Measurements from ENCODE around the gene UBXN6. TPM values are rescaled to one million over a fixed set of nuclear protein-coding genes. Genes with fewer than 3 reads are reported as not detected.

The UBXN6 gene
- total and polyA plus RNA-seq, 2 of the 8 experiments (the other 6 are each of a cell fraction or from before 2014, with no cell fraction given), result 28.0 to 43.8 TPM

- no peak overlapping the region for H2BK15ac ChIP-seq (ENCODE audit: low read length)
- no peak overlapping the region for H3K23ac ChIP-seq (ENCODE audit: insufficient read length)
- H3K9me3 ChIP-seq (ENCODE audit: insufficient read depth in 2 of 2, low read depth in 1 of 2, low read length in 1 of 2), result no peaks in the 10 kb centered on the region
- no peak overlapping the region for H3K18ac ChIP-seq (ENCODE audit: extremely low read depth, low read length)
- peaks cover 14 to 30% of the 10 kb centered on the region in 2 experiments for H4K20me1 ChIP-seq (replicated peaks in 1 of 2; ENCODE audit: control insufficient read depth in 1 of 2, insufficient read depth in 2 of 2, low read length in 2 of 2)
- 94% methylated on average over 15 of the region's 25 CpGs; no CpG with 5 or more reads in 1 of the 2 experiments for WGBS, 2 experiments (ENCODE audit: extremely low coverage in 1 of 2, insufficient coverage in 1 of 2, insufficient read length in 1 of 2, insufficient replicate concordance in 2 of 2, low coverage in 1 of 2, low lambda C conversion rate in 2 of 2, missing lambda C conversion rate in 1 of 2)
- H2AFZ ChIP-seq (ENCODE audit: low read length), result no peak overlapping the region
- DNase-seq (ENCODE audit: low read depth in 1 of 2, low spot score in 2 of 2) (no peak), FAIRE-seq (no peak)
- ChIA-PET POLR2A (ENCODE audit: partially characterized antibody) (interaction anchor here (1.2 to 3.5 kb wide), 5 partner anchors 9 to 31 kb away, joined by 4 to 19 read pairs (median 10); partner anchors contain the start of genes HDGFL2 and PLIN4), CTCF (ENCODE audit: partially characterized antibody) (interaction anchor here (0.8 to 1.6 kb wide), 2 partner anchors 22 to 25 kb away, joined by 3 to 5 read pairs; no protein-coding TSS in a partner anchor)
- no peak overlapping the region for H2BK5ac ChIP-seq (ENCODE audit: low read depth, low read length)
- no peak overlapping the region for H3K27ac ChIP-seq (ENCODE audit: low read depth, low read length)
- no peak overlapping the region for H3K4ac ChIP-seq (replicated peaks; ENCODE audit: insufficient read length, low read depth, low read length)
- H3K23me2 ChIP-seq (ENCODE audit: low read depth, low read length), result no peaks in the 10 kb centered on the region
- no peak overlapping the region for H2BK12ac ChIP-seq (ENCODE audit: low read depth, low read length)
- no peaks in the 10 kb centered on the region for H3K4me1 ChIP-seq (replicated peaks in 1 of 4; ENCODE audit: control insufficient read depth in 3 of 4, insufficient read depth in 4 of 4, low read length in 3 of 4)
- no peak overlapping the region for H4K91ac ChIP-seq (replicated peaks; ENCODE audit: insufficient read length, low read length)
- TF ChIP-seq CTBP2 (IDR thresholded peaks at IDR 0.05; ENCODE audit: borderline replicate concordance, insufficient read depth, insufficient read length, low read length), result no peak
- no peak for TF ChIP-seq SRF (IDR thresholded peaks at IDR 0.05; ENCODE audit: low read depth, low read length)
- no peak for TF ChIP-seq BACH1 (IDR thresholded peaks at IDR 0.05; ENCODE audit: low read length)
- TF ChIP-seq NRF1 (IDR thresholded peaks at IDR 0.05; ENCODE audit: low read depth, low read length), result no peak
- TF ChIP-seq USF2 (IDR thresholded peaks at IDR 0.05; ENCODE audit: low read length), result no peak
- no peak for TF ChIP-seq SP2 (IDR thresholded peaks at IDR 0.05; ENCODE audit: low read length)
- H4K8ac ChIP-seq (ENCODE audit: extremely low read depth, insufficient read depth, low read length), result no peak overlapping the region
- peaks cover 2% of the 10 kb centered on the region; the same call in 1 of the 2 replicates for H3K79me1 ChIP-seq (ENCODE audit: low read depth, low read length)
- H2AK5ac ChIP-seq (ENCODE audit: low read depth, low read length), result no peak overlapping the region
- H3K9ac ChIP-seq (replicated peaks in 1 of 4; ENCODE audit: extremely low read depth in 1 of 4, low read depth in 3 of 4, low read length in 3 of 4), result no peak overlapping the region
- H3K4me3 ChIP-seq (ENCODE audit: extremely low read depth in 1 of 4, insufficient read depth in 2 of 4, low read depth in 3 of 4, low read length in 4 of 4), result no peak overlapping the region
- peaks cover 0 to 7% (median 7%) of the 10 kb centered on the region in 4 experiments; a peak in 3 of 7 replicates for H3K27me3 ChIP-seq (replicated peaks in 1 of 4; ENCODE audit: control insufficient read depth in 3 of 4, extremely low read depth in 1 of 4, insufficient read depth in 3 of 4, low read length in 3 of 4)
- no peak overlapping the region for H4K5ac ChIP-seq (ENCODE audit: insufficient read length, low read depth, low read length)
- no peak overlapping the region for H3K14ac ChIP-seq (ENCODE audit: insufficient read length)
- no peak overlapping the region for H2BK120ac ChIP-seq (replicated peaks; ENCODE audit: low read depth, low read length)
- no peak overlapping the region for H2BK20ac ChIP-seq (ENCODE audit: low read length)
- H3K4me2 ChIP-seq (ENCODE audit: insufficient read depth in 1 of 2, low read depth in 2 of 2, low read length in 2 of 2), result no peak overlapping the region
- H3K79me2 ChIP-seq (ENCODE audit: control insufficient read depth in 1 of 2, insufficient read depth in 2 of 2, low read length in 2 of 2), result no peaks in the 10 kb centered on the region
- H3K36me3 ChIP-seq (ENCODE audit: control insufficient read depth in 2 of 4, insufficient read depth in 4 of 4, low read length in 3 of 4), result peaks cover 7 to 50% (median 17%) of the 10 kb centered on the region in 4 experiments
- H3K56ac ChIP-seq (replicated peaks; ENCODE audit: insufficient read length, low read depth, low read length), result no peak overlapping the region
These were observed 45.7 kb upstream of the UBXN6 start for GRCh38 chr19:4503132-4503824.
